C1 segment of cervical spinal cord (tissue), 14 donors: ENCODE data around the gene PPP1R36.
"Not testable (repeated sequence)": the region's sequence is repeated elsewhere in the genome, so short reads cannot be mapped to it uniquely, and the experiment has no call there.

Source experiments
- DNase-seq, 14 donors: peaks; one replicate each; lab custom pipeline; 2025; lab: John Stamatoyannopoulos, UW

The PPP1R36 gene, protein sequence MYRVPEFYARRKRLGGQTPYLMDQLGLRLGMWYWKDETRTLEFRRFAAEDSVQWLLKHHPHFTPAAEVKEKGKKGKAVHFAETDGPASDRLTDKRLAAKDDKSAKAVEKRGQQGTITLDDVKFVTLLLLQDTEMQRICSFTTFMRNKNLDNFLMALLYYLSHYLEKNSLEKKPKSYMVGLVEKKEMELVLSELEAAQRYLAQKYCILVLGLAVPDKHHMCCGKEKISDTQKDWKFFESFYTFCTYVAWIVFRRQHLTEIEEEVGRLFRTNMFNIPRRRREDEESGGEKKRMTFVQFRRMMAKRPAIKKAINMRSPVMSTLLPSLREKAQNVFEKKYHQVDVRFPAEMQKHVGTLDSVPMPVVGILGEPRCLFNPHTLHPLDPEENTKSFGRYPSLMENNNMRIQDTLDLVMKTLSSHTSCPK

DNA sequence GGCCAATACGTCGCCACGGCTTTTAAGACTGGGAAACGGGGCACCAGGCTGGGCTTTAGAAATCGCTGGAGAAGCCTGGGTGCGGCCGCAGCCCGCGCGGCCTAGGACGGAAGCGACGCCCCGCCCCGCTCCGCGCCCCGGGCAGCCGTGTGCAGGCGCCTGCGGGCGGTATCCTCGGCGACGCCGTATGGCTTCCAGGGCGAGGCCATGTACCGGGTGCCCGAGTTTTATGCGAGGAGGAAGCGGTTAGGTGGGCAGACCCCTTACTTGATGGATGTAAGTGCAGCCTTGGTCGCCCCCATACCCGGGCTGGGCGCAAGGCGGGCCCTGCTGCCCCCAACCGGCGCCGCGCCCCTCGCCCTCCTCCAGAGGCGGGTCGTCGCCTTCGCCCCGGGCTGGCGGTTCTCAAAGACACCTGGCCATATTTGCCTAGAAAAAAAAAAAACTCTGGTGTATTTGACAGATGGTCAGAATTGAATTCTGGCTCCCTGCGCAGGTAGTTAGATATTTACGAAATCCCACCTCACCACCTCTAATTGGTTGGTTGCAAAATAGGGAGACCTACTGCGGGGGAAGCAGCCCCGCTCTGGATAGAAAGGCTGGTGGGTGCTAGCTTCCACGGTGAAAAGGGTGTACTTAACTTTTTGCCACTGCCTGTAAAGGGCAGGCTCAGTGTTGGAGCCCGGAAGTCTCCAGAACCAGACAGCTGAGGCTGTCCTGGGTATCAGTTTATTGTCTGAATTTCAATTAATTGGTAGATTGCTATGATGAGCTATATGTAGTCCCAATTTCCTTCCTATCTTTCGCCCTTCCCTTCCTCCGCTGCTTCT lies at the start of gene PPP1R36:
Gene PPP1R36 (plus strand): TSS at position 171 of the 830 bp plus-strand sequence. CDS start 37 bp downstream, at position 208.
- peak in 1 of 14 donors; percentile 30 for DNase-seq

DNA sequence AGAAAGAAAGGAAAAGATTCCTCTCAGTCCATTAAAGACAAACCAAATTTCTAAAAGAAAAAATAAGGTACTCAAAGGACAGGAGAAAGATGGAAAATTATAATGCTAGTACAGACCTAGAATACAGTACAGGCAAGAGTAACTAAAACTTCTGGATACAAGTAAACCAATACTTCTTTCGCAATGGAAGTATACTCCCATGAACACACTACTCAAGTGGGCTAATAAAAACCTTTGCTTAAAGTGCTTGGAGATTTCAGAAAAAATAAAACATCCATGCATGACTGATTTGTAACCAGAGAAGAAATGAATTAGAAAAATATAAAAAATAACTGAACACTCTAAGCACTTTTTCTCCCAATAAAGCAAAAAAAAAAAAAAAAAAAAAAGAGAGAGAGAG lies 49.7 kb upstream of the PPP1R36 start:
- no peak for DNase-seq

DNA sequence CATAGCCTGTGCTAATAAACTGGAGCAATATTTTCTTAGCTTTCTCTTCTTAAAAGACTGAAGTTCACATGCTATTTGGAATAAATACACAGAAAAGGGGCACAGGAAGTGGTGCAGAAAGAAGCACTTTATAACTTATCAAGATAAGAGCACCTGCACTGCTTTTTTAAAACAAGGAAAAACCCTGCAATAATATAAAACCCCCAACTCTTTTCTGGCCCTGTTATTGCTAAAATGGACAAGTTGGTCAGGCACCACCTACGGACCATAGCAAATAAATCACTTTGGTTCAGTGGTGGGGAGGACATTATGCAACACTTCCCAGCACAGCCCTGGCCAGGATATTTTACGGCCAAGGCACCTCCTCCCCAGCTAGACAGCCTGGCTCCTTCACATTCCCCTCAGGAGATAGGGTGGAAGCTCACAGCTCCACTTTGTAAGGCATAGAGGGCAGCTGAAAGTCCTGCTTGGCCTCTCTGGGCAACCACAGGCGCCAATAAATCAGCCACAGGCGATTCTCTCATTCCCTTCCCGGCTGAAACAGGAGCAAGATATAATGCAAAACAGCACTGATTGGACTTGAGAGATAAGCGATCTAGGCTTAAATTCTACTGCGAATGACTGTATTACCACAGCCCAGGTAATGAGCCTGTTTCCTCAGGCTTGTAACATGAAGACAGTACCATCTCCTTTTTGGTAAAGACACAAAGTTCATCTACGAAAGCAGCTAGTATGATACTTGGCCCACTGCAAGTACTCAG lies 48.2 kb upstream of the PPP1R36 start:
- peak in 7 of 14 donors; percentile 1 to 42 (median 18) for DNase-seq

DNA sequence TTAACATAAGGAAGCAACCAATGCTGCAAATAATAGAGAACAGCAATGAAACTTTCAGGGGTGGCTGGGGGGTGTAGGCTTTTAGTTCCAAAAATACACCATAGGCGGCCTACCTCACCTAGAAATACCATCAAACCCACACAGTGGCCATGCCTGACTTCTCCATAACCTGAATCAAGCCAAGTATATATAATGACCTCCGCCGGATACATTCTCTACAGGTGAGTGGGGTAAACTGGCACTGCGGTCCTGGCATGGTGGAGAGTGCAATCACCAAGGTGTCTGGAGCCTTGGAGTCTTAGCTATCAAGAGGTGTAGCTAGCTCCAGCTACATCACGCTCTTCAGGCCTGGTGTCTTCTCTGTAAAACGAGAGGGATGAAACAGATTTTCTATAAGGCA lies 47.3 kb upstream of the PPP1R36 start:
- peak in 1 of 14 donors; percentile 11 for DNase-seq

DNA sequence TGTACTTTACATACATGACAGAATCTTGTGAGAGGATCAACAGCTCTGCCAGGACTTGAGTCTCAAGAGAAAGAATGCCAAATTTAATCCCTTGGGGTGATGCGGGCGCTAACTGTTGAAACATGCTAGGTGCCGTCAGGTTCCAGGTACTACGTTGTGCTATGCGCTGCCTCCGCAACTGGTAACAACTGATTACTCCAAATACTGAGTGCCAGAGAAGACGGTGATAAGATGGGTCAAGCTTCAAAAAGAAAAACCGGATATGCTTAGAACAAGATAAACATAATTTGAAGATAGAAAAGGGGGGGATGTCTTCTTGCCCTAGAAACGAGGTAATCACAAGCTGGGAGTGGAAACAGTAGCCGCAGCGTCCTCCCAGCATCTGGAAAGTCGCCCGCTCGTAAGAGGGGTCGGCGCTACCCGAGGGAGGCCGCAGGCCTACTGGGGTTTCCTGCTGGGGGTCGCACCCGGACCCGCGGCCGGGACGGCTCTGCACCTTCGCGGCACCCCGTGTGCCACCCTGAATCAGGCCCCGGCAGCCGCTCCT lies 46.8 kb upstream of the PPP1R36 start:
- peak in 3 of 14 donors; percentile 14 to 57 (median 40) for DNase-seq

DNA sequence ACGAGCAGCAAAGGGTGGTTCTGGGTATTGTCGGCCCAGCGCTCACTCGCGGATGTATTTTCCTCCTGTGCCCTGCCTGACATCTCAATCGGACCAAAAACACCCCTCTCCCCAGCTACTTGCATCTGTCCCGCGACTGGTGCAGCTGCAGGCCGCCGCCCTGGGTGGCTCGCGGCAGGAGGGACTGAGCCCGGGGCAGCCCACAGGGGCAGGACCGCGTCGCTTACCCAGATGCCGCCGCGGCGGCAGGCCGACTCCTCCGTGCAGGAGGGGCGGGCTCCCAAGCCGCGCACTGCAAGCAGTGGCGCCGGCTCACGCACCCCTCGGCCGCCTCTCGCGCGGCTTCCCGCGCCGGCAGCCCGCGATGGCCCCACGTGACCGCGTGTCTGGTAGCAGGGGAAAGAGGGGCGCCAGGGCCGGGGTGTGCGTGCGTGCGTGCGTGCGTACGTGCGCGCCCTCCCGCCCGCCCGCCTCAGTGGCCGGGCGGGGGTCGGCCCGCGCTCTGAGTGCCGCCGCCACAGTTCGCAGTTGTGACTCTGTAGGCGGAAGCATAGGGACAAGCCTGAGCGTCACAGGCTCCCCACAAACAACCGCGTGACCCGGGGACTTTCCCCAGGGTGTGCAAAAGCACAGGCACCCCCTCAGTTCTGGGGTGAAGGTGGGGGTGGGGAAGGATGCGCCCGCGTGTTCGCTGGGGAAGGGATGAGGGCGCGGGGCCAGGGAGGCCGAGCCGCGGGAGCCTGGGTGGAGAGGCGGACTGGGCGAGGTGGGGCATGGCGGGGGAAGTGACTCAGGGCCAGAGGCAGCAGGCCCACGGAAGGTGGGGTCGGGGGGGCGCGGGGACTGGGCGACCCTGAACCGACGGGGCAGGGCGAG lies 46.1 kb upstream of the PPP1R36 start, which contains the start of gene ZBTB25:
Gene ZBTB25 (minus strand): TSS at position 405 of the 876 bp plus-strand sequence. CDS start 13,305 bp downstream, outside the sequence.
- DNase-seq: peak; percentile 51 to 97 (median 89)

DNA sequence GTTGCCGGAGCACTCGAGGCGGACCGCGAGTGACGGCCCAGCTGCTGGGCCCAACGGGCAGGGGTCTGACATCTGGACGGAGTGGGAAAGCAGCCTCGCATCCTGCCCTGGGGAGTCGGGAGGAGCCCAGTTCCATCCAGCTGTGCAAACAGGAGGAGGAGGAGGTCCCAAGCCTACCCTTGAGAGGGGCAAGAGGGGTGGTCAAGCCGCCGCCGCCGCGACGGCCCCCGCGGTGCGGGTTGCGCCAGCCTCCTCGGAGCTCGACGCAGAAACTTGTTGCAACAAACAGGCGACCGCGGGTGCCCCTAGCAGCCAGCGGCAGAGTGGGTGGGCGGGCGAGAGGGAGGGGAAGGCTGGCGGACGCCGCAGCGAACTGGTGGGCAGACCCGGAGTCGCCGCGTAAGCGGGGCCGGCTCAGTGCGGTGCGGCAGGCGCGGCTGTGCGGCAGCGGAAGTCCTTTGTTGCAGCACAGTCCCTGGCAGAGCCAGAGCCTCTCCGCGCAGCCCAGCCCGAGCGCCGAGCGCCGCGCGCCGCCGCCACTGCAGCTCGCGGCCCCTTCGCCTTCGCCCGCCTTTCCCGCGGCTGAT lies 45.4 kb upstream of the PPP1R36 start, which contains the start of gene ZBTB1:
Gene ZBTB1 (plus strand): TSS at position 461 of the 587 bp plus-strand sequence. CDS start 16,735 bp downstream, outside the sequence.
- peak in 12 of 14 donors; percentile 68 to 92 (median 82) for DNase-seq

DNA sequence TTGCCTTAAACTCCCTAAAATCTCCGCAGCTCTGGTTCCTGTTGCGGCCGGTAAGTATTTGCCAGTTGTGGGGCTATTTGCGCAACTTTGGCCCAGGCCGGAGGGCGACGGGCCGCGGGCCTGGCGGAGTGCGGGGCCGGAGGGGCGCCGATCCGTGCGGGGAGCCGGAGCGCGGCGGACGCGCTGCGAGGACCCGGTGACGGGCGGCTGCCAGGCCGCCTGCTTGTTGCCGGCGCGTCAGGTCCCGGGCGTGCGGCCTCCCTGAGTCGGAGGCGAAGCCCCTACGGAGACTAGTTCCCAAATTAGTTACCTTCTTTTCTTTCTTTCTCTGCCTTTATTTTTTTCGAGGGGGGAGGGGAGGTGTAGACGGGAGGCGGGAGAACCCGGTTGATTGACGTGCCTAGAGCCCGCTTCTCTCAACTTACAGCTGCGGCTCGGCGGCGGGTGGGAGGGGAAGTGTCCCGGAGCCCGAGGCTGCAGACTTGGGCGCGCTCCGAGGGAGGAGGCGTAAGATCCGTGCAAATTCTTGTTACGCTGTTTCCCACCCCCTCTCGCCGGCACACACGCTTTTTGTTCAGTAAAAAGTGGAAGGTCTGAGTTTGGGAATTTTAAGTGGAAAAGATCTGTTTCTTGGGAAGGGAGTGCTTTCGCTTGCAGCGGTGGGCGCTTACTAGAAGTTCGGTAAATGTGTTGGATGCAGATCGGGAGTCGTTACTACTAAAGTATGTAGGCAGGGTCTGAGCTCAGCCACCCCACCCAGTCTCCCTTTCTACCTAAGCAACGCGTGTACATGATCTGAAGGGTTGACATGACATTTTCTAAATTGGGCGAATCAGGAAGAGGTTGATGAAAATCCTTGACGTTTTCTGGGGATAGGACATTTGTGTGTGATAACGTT lies 44.6 kb upstream of the PPP1R36 start:
- peak; percentile 8 to 91 (median 74) for DNase-seq

DNA sequence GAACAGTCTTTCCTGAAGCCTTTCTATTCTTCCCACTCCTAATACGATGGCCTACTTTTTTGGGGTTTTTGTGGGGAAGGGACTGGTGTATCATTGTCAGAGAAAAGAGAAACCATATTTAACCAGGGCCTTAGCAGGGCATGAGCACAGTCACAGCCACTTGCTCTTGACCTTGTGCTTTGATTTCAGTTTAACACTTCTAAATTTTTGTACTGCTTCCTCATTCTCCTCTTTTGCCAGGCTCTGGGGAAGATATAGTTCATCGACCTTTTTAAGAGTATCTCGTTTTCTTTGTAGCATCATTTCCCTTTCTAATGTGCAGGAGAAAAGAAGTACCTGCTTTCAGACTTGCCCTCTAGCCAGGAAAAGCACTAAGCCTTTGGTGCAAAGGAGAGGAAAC lies 43.0 kb upstream of the PPP1R36 start:
- no peak for DNase-seq

DNA sequence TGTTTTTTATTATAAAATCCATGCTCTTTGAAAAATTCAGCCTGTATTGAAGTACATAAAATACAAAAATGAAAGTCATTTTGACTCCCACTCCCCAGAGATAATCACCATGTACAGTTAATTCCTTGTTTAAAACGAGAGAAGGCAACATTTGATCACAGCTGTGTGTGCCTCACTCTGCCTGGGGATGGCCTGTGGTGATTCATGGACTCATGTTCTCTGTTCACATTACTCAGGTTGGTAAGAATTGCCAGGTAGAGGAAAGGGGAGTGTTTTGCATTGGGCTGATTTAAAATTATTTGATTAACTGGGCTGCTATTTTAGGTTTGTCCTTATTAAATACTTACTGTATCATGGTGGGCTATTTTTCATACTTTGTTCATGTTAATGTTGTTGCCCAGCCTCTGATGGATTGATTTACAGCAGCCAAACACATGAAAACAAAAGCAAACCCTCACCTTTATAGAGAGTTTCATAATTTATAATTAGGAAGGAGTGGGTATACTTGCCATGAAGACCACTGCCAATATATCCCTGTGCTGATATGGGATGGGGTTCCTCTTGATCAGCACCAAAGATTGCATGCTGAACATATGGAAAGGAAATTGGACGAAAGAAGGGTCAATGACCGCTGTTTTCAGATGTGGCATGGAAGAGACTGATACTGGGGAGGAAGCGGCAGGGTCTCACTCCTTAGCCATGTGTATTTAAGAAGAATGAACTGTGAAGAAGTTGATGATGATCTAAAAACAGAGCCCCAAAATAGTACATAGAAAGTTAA lies 42.2 kb upstream of the PPP1R36 start:
- no peak for DNase-seq

DNA sequence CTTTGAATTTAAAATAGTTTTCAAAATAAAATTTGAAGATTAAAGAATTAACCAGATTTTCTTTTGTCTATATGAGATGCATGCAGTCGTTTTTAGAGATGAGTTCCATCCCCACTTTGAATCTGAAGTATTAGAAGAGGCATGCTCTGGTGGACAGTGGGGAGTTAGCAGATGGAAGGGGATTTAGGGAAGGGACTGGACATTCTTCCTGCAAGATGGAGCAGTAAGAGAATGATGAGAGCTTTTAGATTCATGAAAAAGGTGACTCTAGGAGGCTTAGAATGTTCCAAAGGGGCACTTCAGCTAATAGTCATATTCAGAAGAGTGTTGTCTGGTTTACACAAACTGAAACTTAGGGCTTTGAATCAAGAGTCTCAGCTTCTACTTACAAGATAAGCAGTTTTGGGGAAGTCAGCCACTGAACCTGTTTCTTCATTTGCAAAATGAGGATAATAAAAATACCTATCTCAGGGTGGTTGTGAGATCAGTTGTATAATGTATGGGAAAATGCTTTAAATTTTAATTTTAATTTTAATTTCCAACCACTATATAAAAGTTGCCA lies 41.5 kb upstream of the PPP1R36 start:
- no peak for DNase-seq

DNA sequence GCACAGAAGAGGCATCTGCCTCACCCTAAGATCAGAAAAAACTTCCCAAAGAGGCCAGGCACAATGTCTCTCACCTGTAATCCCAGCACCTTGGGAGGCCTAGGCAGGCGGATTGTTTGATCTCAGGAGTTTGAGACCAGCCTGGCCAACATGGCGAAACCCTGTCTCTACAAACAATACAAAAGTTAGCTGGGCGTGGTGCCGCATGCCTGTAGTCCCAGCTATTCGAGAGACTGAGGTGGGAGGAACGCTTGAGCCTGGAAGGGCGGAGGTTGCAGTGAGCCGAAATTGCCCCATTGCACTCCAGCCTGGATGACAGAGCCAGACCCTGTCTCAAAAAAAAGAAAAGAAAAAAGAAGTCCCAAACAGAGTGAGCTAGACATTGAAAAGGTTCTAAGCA lies 40.7 kb upstream of the PPP1R36 start:
- DNase-seq: no peak

DNA sequence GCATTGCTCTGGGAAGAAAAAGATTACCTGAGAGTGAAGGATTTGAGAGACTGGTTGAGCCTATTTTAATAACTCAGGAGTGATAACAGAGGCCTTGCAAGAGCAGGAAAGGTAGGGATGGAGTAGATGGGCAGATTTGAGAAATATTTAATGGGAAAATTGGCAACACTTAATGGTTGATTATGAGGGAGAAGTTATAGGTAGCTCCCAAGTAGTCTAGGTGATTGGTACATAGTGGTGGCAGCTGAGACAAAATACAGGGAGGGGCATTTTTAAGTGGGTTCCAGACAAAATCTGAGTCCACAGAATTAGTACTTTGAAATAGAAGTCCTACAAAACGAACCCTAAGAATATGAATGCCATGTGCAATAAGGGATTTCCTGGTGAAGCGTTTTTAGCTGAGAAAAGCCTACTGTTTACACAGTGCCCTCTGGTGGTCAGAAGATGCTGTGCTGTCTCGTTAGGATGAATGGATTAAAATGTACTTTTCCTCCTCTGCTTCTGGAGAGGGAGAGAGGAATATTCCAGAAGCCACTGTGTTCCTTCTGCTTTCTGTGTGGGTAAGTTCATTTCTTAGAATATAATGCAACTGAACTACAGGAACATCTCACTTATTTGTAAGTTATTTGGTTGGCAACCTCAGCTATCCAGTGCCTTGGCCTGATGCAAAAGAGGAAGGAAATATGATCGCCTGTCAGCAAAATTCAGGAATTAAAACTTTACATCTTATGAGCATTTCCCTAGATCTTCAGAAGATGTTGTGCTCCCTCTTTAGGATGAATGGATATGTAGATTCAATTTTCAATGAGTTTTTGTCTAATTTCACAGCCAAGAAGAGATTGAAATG lies 38.7 kb upstream of the PPP1R36 start:
- peak in 10 of 14 donors; percentile 6 to 72 (median 30) for DNase-seq

DNA sequence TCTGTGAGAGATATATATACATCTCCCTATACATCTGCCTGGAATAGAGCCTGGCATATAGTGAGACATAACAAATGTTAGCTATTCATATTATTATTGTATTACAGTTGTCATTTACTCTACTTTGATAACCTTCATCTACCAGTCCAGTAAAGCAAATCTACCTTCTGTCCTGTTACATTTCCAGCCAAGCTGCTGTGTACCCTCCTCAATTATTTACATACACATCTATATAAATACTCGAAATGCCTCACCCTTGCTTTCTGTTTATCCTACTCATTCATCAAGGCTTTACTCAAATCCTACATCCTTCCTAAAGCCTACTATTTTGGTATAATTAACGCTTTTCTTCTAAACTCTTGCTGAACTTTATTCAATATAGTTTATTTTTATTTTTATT lies 36.5 kb upstream of the PPP1R36 start:
- no peak for DNase-seq

DNA sequence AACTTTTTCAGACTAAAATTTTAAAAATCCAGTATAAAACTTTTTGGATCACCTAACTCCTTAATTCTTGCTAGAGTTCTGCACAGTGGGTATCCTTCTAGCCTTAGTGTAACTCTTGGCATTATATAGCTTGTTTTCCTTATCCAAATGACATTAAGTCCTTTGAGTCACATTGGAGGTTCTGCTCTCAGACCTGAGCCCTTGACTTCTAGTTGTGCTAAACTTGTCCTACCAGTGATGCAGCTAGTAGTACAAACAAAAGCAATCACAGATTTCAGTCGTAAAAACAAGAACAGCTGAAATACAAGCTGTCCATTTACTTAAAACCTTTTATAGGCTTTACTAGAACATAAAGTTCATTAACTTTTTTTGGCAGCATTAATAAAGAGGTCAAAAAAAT lies 34.7 kb upstream of the PPP1R36 start:
- no peak for DNase-seq

DNA sequence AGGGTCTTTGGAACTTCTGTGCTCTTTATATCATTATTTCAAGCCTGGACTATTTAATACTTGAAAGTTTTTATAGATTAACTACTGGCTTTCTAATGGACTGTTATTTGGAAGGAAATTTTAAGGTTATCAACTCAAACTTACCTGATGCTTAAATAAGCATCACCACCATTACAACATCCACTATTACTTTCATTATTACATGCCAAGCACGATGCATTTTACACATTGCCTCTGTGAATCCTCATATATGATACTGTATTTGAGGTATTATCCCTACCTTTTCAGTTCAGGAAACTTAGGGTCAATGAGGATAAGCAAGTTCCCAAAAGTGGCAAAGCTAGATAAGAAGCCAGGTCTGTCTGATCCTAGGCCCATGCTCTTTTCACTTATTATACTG lies 32.8 kb upstream of the PPP1R36 start:
- DNase-seq: no peak

DNA sequence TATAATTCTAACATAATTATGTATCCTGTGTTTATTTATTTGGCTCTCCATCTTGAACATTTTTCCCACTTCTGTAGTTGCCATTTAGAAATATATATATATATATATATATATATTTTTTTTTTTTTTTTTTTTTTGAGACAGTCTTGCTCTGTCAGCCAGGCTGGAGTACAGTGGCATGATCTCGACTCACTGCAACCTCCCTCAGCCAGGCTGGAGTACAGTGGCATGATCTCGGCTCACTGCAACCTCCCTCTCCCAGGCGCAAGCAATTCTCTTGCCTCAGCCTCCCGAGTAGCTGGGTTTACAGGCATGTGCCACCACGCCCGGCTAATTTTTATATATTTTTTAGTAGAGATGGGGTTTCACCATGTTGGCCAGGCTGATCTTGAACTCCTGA lies 32.1 kb upstream of the PPP1R36 start:
- not testable (repeated sequence) for DNase-seq
